Peyer's patch (tissue), 4 donors: Measurements from ENCODE around the gene MINDY1. TPM values are rescaled to one million over a fixed set of nuclear protein-coding genes. Genes with fewer than 3 reads are reported as not detected.

Experiments
- DNase-seq, 3 donors: peaks; one replicate each; pipeline ENCODE4 v3.0.0-alpha.2; 2017 to 2019
- H3K27ac ChIP-seq, 4 donors: fragments of 200-600 bp; sonication (generic); one replicate each; pipeline ENCODE4 v1.5.1; 2016 to 2019
- H3K27me3 ChIP-seq, 2 donors: fragments of 200-600 bp; sonication (generic); one replicate each; pipeline ENCODE4 v1.5.1; 2019
- H3K36me3 ChIP-seq, 3 donors: fragments of 200-600 bp; sonication (generic); one replicate each; pipeline ENCODE4 v1.5.1; 2016 to 2019
- H3K4me1 ChIP-seq, 4 donors: fragments of 200-600 bp; sonication (generic); one replicate each; pipeline ENCODE4 v1.5.1; 2016 to 2019
- H3K4me3 ChIP-seq, 4 donors: fragments of 200-600 bp; sonication (generic); 1 replicate in 3 of 4; 2 replicates in 1 of 4; pipeline ENCODE4 v1.5.1; 2016 to 2019; ENCODE audit warnings: mild to moderate bottlenecking in 1 of 4
- H3K9me3 ChIP-seq, 4 donors: fragments of 200-600 bp; sonication (generic); one replicate each; pipeline ENCODE4 v1.5.1; 2016 to 2019; ENCODE audit warnings: mild to moderate bottlenecking in 1 of 4
- POLR2A ChIP-seq, 2 donors: fragments of 450-650 bp; IDR thresholded peaks; one replicate each; pipeline ENCODE4 v1.5.1; 2017; ENCODE audit warnings: antibody characterized with exemption in 2 of 2, mild to moderate bottlenecking in 2 of 2, moderate library complexity in 2 of 2
- total RNA-seq, 4 donors: library from RNA; depleted of rRNA; stranded (reverse); fragments of >200 nt; gene quantifications; one replicate each; pipeline ENCODE4 v1.1.0, GENCODE V29; 2016
- TF ChIP-seq, protein P1 (sequence below), 6 experiments: fragments of 450-650 bp in 4 of 6; fragments of 200-600 bp in 2 of 6; sonication (generic) in 1 of 6; IDR thresholded peaks; one replicate each; pipeline ENCODE4 v1.5.1; 2017 to 2019; ENCODE audit warnings: antibody characterized with exemption in 6 of 6, mild to moderate bottlenecking in 3 of 6, moderate library complexity in 1 of 6

The MINDY1 gene
- total RNA-seq, 4 donors from 2014 or later: 37.1 to 76.4 (median 57.4) TPM

DNA sequence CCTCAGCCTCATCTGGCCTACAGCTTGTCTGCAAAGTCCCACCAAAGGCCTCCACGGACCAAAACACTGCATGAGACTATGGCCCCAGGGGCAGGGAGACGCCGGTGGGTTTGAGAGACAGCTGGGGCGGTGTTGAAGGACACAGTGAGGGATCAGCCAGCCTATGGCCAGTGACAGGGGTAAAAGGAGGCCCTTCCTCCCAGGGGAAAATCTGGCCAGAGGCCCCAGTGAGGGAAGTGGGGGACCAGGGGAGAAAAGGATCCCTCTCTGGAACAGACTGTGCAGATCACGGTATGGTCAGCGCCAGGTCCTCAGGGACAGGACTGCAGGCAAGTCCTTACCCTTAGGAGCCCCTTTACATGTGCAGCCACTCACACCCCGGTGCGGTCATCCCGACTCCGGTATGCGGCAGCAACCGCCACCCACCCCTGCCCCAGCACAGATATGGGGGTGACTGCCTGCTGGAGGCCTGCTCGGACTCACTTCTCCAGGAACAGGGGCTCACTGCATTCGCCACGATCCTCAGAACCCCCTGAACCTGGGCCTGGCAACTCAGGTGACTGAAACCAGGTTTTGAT lies 33.4 kb downstream of the MINDY1 start:
- peak overlapping the region; percentile 91 to 98 (median 94) for H3K27ac ChIP-seq
- peaks cover 0 to 8% (median under 1%) of the 10 kb centered on the region in 3 donors for H3K36me3 ChIP-seq
- H3K9me3 ChIP-seq: no peaks in the 10 kb centered on the region
- no peaks in the 10 kb centered on the region for H3K27me3 ChIP-seq
- peaks cover 5 to 59% (median 28%) of the 10 kb centered on the region in 4 donors for H3K4me1 ChIP-seq
- TF ChIP-seq, protein P1, sequence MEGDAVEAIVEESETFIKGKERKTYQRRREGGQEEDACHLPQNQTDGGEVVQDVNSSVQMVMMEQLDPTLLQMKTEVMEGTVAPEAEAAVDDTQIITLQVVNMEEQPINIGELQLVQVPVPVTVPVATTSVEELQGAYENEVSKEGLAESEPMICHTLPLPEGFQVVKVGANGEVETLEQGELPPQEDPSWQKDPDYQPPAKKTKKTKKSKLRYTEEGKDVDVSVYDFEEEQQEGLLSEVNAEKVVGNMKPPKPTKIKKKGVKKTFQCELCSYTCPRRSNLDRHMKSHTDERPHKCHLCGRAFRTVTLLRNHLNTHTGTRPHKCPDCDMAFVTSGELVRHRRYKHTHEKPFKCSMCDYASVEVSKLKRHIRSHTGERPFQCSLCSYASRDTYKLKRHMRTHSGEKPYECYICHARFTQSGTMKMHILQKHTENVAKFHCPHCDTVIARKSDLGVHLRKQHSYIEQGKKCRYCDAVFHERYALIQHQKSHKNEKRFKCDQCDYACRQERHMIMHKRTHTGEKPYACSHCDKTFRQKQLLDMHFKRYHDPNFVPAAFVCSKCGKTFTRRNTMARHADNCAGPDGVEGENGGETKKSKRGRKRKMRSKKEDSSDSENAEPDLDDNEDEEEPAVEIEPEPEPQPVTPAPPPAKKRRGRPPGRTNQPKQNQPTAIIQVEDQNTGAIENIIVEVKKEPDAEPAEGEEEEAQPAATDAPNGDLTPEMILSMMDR (IDR thresholded peaks at IDR 0.05): no peak
- no peak for TF ChIP-seq POLR2A (IDR thresholded peaks at IDR 0.05)
- H3K4me3 ChIP-seq: peak overlapping the region; percentile 69 to 97 (median 78)
- DNase-seq: peak in 2 of 3 donors; percentile 18 to 57

DNA sequence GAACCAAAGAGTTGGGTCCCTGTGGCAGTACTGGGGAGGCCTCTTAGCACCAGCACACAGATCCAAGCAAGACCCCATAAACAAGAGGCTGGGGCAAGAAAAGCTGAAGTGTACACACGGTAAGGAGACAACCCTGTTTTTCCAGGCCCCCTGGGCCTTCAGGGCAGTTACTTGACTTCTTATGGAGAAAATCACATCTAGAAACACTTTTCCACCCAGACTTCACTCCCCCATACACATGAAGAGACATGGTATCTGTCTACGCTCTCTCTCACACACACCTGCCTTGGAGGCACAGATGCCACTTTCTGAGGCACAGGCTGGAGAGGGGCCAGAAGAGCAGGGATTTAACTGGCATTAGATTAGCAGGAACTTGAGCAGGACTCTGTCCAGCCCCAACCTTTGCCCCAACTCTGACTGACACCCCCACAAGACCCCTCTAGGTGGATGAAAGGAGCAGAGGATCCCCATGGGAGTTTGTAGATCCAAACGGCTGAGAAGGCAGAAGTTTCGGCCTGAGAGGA lies 34.2 kb downstream of the MINDY1 start:
- no peak for TF ChIP-seq POLR2A (IDR thresholded peaks at IDR 0.05)
- TF ChIP-seq, protein P1 (IDR thresholded peaks at IDR 0.05): no peak
- no peak for DNase-seq
- Histone ChIP-seq H3K4me1 (peaks cover 5 to 53% (median 26%) of the 10 kb centered on the region in 4 donors), H3K9me3 (no peaks in the 10 kb centered on the region), H3K4me3 (peak overlapping the region; percentile 69 to 97 (median 78)), H3K36me3 (peaks cover 0 to 16% (median 9%) of the 10 kb centered on the region in 3 donors), H3K27ac (peak overlapping the region; percentile 91 to 98 (median 94)), H3K27me3 (no peaks in the 10 kb centered on the region)

DNA sequence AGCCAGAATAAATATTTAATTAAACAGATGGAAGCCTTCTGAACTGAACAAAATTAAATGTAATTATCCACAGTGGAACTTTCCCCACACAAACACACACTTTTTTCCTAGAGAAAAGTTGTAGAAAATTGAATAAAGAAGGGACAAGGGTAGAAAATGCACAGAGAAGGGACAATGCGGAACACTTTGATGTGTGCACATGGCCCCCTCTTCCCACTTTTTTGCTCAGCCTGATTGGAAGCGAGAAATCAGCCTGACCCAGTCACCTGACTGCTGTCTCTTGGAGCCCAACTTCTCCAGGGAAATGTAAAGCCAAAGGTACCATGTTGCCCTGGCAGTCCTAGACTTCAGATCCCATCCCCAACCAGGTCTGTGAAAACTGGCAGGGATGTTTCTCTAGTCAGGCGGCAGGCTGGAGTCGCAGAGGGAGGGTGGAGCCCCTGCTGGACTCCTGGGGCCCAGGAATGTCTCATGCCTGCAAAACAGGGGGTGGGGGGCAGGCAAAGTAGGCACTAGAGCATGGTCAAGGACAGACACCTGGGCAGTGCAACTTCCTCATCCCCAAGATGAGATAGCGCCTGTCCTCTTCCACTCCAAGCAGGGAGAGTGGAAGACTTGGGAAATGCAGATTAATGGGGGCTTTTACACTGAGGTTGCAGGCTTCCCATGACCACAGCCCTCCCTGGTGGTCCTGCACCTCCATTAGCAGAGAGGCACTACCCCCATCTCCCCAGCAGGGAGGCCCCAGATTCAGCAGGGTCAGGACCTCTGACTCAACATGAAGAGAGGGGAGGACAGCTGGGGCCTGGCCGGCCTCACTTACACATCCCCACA lies 34.9 kb downstream of the MINDY1 start:
- Histone ChIP-seq H3K9me3 (no peaks in the 10 kb centered on the region), H3K27me3 (no peaks in the 10 kb centered on the region), H3K36me3 (peaks cover 0 to 23% (median 9%) of the 10 kb centered on the region in 3 donors), H3K27ac (peak overlapping the region; percentile 91 to 98 (median 94)), H3K4me3 (peak overlapping the region in 2 of 4 donors; percentile 69 to 97), H3K4me1 (peaks cover 5 to 46% (median 22%) of the 10 kb centered on the region in 4 donors)
- TF ChIP-seq, protein P1 (IDR thresholded peaks at IDR 0.05): peak in 3 of 6 experiments; percentile 4 to 9 (median 7)
- no peak for TF ChIP-seq POLR2A (IDR thresholded peaks at IDR 0.05)
- no peak for DNase-seq

DNA sequence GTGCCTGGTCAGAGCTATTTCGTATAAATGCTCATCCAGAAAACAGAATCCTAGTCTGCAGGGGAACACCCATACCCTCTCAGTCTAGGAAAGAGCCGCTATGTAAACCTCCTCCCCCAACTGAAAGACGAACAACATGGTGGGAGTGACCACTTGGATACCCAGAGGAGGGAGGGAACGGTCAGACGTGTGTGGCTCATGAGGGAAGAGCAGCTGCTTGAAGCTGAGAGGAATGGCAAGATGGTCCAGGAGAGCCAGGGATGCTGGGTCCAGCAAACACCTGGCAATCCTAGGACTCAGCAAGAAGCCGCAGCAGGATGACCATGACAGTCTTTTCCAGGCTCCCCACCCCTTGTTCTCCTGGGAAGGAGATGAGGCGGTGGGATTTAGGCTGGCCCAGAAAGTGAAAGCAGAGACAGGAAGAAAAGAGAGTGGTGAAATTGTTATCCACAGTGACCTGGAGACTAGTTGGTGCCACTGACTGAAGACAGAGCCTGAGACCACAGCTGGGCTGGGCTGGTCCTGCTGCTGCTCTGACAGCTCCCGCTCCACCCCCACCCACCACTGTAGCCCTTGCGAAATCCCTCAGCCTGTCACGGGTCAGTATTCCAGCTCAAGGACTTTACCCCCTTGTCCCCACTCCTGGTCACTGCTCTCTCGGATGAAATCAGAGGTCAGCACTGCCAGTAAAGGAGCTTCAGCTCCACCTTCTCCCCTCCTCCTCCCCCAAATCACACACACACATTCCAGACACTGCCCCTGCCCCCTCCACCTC lies 35.7 kb downstream of the MINDY1 start:
- Histone ChIP-seq H3K9me3 (no peaks in the 10 kb centered on the region), H3K27ac (peak overlapping the region; percentile 91 to 98 (median 94)), H3K27me3 (no peaks in the 10 kb centered on the region), H3K36me3 (peaks cover 0 to 31% (median 9%) of the 10 kb centered on the region in 3 donors), H3K4me1 (peaks cover 5 to 39% (median 22%) of the 10 kb centered on the region in 4 donors), H3K4me3 (peak overlapping the region in 2 of 4 donors; percentile 69 to 97)
- peak; percentile 37 to 91 (median 86) for DNase-seq
- TF ChIP-seq POLR2A (IDR thresholded peaks at IDR 0.05): peak; percentile 35 to 68
- TF ChIP-seq, protein P1 (IDR thresholded peaks at IDR 0.05): no peak

DNA sequence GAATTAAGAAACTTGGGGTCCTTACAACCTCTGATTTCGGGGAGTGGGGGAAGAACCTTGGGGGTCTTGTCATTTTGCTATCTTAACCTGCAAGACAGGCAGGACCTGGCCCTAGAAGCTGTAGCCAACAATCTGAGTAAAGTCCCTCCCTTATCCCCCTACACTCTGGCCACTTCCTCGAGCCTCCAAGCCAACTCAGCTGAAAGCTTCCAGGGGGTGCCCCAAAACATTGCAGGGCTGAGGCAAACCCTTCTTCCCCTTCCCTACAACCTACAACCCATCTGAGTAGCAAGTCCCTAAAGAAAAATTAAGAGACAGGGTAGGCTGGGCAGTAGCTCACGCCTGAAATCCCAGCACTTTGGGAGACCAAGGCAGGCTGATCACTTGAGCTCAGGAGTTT lies 37.1 kb downstream of the MINDY1 start:
- H3K4me1 ChIP-seq: peaks cover 5 to 39% (median 21%) of the 10 kb centered on the region in 4 donors
- no peaks in the 10 kb centered on the region for H3K9me3 ChIP-seq
- no peak overlapping the region for H3K27ac ChIP-seq
- peak in 1 of 3 donors; percentile 11 for DNase-seq
- H3K36me3 ChIP-seq: peaks cover 0 to 45% (median 9%) of the 10 kb centered on the region in 3 donors
- no peak for TF ChIP-seq POLR2A (IDR thresholded peaks at IDR 0.05)
- TF ChIP-seq, protein P1 (IDR thresholded peaks at IDR 0.05): no peak
- H3K4me3 ChIP-seq: no peak overlapping the region
- H3K27me3 ChIP-seq: no peaks in the 10 kb centered on the region
